Measurements from ENCODE around the gene SPIRE1. TPM values are rescaled to one million over a fixed set of nuclear protein-coding genes. Genes with fewer than 3 reads are reported as not detected.

Gene SPIRE1
- total and polyA plus RNA-seq, 2 of the 4 experiments (the other 2 are of a cell fraction): 11.6 to 31.4 TPM

DNA sequence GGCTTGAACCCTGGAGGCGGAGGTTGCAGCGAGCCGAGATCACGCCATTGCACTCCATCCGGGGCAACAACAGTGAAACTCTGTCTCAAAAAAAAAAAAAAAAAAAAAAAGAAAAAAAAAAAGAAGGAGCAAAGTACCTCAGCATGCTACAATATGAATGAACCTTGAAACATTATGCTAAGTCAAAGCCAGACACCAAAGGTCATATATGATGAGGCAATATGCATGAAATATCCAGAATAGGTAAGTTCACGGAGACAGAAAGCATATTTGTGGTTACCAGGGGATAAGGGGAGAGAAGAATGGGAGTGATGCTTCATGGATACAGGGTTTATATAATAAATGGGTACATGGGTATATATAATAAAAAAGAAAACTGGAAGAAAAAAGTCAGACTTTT is 156.9 kb downstream of the SPIRE1 start:
- Histone ChIP-seq H3K9ac (ENCODE audit: low read depth, low read length) (no peak overlapping the region), H2BK120ac (ENCODE audit: low read depth, low read length) (no peak overlapping the region), H2BK5ac (ENCODE audit: low read depth, low read length, poor library complexity, severe bottlenecking) (no peak overlapping the region), H2AFZ (replicated peaks; ENCODE audit: low read length, poor library complexity) (no peak overlapping the region), H2BK15ac (ENCODE audit: low read depth, low read length) (no peak overlapping the region), H4K91ac (ENCODE audit: insufficient read depth, low read depth, low read length) (no peak overlapping the region), H3K56ac (ENCODE audit: extremely low read depth, insufficient read depth, low read length) (no peak overlapping the region), H3K79me1 (ENCODE audit: low read depth in 1 of 2, low read length in 2 of 2) (peaks cover 0 to 10% of the 10 kb centered on the region in 2 experiments; a peak in 2 of 4 replicates), H3K9me3 (ENCODE audit: control insufficient read depth, insufficient read depth, low read length) (no peaks in the 10 kb centered on the region), H3K36me3 (ENCODE audit: control insufficient read depth, insufficient read depth, low read length) (peaks cover 10% of the 10 kb centered on the region), H2BK20ac (ENCODE audit: low read depth, low read length) (no peak overlapping the region), H2AK5ac (ENCODE audit: low read depth, low read length) (no peak overlapping the region), H3K23ac (ENCODE audit: low read depth, low read length) (no peak overlapping the region), H3K4me2 (ENCODE audit: low read depth, low read length) (no peak overlapping the region), H3K4me1 (ENCODE audit: control insufficient read depth, insufficient read depth, low read length) (no peaks in the 10 kb centered on the region), H4K20me1 (ENCODE audit: insufficient read depth, low read length) (no peaks in the 10 kb centered on the region), H3K4ac (ENCODE audit: low read depth, low read length) (no peak overlapping the region), H3K18ac (ENCODE audit: low read depth, low read length) (no peak overlapping the region), H3K27me3 (ENCODE audit: control insufficient read depth, insufficient read depth, low read length) (no peaks in the 10 kb centered on the region), H4K8ac (ENCODE audit: low read depth in 2 of 2, low read length in 2 of 2) (no peak overlapping the region), H3K9me1 (ENCODE audit: insufficient read depth, low read length) (no peaks in the 10 kb centered on the region; the same call in 1 of the 2 replicates), H3K4me3 (ENCODE audit: insufficient read depth, low read depth, low read length) (no peak overlapping the region), H2AK9ac (replicated peaks; ENCODE audit: low read depth, low read length, poor library complexity) (no peak overlapping the region), H4K5ac (ENCODE audit: low read depth, low read length) (no peak overlapping the region), H3K14ac (replicated peaks; ENCODE audit: low read depth, low read length) (no peak overlapping the region), H3K27ac (ENCODE audit: insufficient read depth, low read length) (no peak overlapping the region)
- BruUV-seq (replicated peaks): no TSS peak
- in situ Hi-C loops (cut with MboI; ENCODE audit: low sequenced_read_pairs): no loop called here
- CTCF ChIA-PET: no interaction called here
- dilution Hi-C loops (cut with HindIII; ENCODE audit: low sequenced_read_pairs, unreplicated experiment): no loop called here
- intact Hi-C loops (cut with micrococcal nuclease): no loop called here
- ATAC-seq (ENCODE audit: low read depth) (no peak), DNase-seq (no peak)
- POLR2A ChIA-PET (ENCODE audit: unreplicated experiment): no interaction called here
- TF ChIP-seq RAD21 (IDR thresholded peaks at IDR 0.05; ENCODE audit: low read length) (no peak), MXI1 (IDR thresholded peaks at IDR 0.05; ENCODE audit: borderline replicate concordance, low read depth, low read length) (no peak), RFX5 (IDR thresholded peaks at IDR 0.05; ENCODE audit: low read depth, low read length) (no peak), POLR2A (IDR thresholded peaks at IDR 0.05; ENCODE audit: low read depth, low read length) (no peak), RCOR1 (IDR thresholded peaks at IDR 0.05; ENCODE audit: insufficient replicate concordance, low read length) (no peak), SMC3 (IDR thresholded peaks at IDR 0.05; ENCODE audit: low read depth, low read length) (no peak), NFE2L2 (IDR thresholded peaks at IDR 0.05; ENCODE audit: low read depth, low read length) (no peak), CHD1 (IDR thresholded peaks at IDR 0.05; ENCODE audit: low read depth, low read length) (no peak), MAZ (IDR thresholded peaks at IDR 0.05; ENCODE audit: borderline replicate concordance, low read depth, low read length) (no peak), BHLHE40 (IDR thresholded peaks at IDR 0.05; ENCODE audit: low read depth, low read length) (no peak), MAFK (IDR thresholded peaks at IDR 0.05; ENCODE audit: low read depth, low read length) (no peak), CEBPB (IDR thresholded peaks at IDR 0.05; ENCODE audit: low read depth, low read length) (no peak)
- TF ChIP-seq, protein P1, sequence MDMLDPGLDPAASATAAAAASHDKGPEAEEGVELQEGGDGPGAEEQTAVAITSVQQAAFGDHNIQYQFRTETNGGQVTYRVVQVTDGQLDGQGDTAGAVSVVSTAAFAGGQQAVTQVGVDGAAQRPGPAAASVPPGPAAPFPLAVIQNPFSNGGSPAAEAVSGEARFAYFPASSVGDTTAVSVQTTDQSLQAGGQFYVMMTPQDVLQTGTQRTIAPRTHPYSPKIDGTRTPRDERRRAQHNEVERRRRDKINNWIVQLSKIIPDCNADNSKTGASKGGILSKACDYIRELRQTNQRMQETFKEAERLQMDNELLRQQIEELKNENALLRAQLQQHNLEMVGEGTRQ (IDR thresholded peaks at IDR 0.05; ENCODE audit: low read depth, low read length): no peak
- TF ChIP-seq, protein P2, sequence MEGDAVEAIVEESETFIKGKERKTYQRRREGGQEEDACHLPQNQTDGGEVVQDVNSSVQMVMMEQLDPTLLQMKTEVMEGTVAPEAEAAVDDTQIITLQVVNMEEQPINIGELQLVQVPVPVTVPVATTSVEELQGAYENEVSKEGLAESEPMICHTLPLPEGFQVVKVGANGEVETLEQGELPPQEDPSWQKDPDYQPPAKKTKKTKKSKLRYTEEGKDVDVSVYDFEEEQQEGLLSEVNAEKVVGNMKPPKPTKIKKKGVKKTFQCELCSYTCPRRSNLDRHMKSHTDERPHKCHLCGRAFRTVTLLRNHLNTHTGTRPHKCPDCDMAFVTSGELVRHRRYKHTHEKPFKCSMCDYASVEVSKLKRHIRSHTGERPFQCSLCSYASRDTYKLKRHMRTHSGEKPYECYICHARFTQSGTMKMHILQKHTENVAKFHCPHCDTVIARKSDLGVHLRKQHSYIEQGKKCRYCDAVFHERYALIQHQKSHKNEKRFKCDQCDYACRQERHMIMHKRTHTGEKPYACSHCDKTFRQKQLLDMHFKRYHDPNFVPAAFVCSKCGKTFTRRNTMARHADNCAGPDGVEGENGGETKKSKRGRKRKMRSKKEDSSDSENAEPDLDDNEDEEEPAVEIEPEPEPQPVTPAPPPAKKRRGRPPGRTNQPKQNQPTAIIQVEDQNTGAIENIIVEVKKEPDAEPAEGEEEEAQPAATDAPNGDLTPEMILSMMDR (conservative IDR thresholded peaks at IDR 0.05; ENCODE audit: low read depth, low read length): no peak
- WGBS, 2 experiments (ENCODE audit: extremely low coverage in 2 of 2, insufficient read length in 1 of 2): no CpG with 5 or more reads among the region's 6 CpGs

Data from IMR-90 (cell line).